Neuronal stem cell (in vitro differentiated cells): ENCODE measurements around the gene FAIM2.

ENCODE experiments used
- DNase-seq: peaks from one replicate; pipeline ENCODE4 v3.0.0-alpha.2; 2013; ENCODE audit warnings: low spot score
- H2AFZ ChIP-seq: one replicate; pipeline ENCODE4 v1.6.1; 2013; ENCODE audit warnings: mild to moderate bottlenecking, low read length, inconsistent platforms
- H2AK5ac ChIP-seq: 2 replicates; pipeline ENCODE4 v1.6.1; 2013; ENCODE audit warnings: low read depth, mild to moderate bottlenecking, inconsistent platforms, low read length, moderate library complexity, mixed read lengths
- H2BK120ac ChIP-seq: 2 replicates; pipeline ENCODE4 v1.6.1; 2013; ENCODE audit warnings: low read depth, mild to moderate bottlenecking, inconsistent platforms, low read length, moderate library complexity, mixed read lengths
- H2BK12ac ChIP-seq: one replicate; pipeline ENCODE4 v1.6.1; 2013; ENCODE audit warnings: low read length, inconsistent platforms
- H2BK15ac ChIP-seq: 2 replicates; pipeline ENCODE4 v1.6.1; 2013; ENCODE audit warnings: mild to moderate bottlenecking, low read length, inconsistent platforms, mixed read lengths
- H2BK5ac ChIP-seq: one replicate; pipeline ENCODE4 v1.6.1; 2013; ENCODE audit warnings: inconsistent platforms, mild to moderate bottlenecking, low read length, moderate library complexity
- H3K14ac ChIP-seq: one replicate; pipeline ENCODE4 v1.6.1; 2013; ENCODE audit warnings: low read length, inconsistent platforms
- H3K18ac ChIP-seq: 2 replicates; pipeline ENCODE4 v1.6.1; 2013; ENCODE audit warnings: low read length, inconsistent platforms
- H3K23ac ChIP-seq: 2 replicates; pipeline ENCODE4 v1.6.1; 2013; ENCODE audit warnings: low read depth, mild to moderate bottlenecking, mixed read lengths, low read length, inconsistent platforms; ENCODE audit not compliant: poor library complexity
- H3K27ac ChIP-seq: replicated peaks from 3 replicates; pipeline ENCODE4 v1.5.1; 2013; ENCODE audit warnings: low read length, inconsistent platforms
- H3K27me3 ChIP-seq, 3 experiments: 2 replicates each; pipeline ENCODE4 v1.6.1; 2013; ENCODE audit warnings: low read length in 3 of 3, mild to moderate bottlenecking in 2 of 3, inconsistent platforms in 1 of 3, low read depth in 1 of 3, mixed read lengths in 1 of 3, moderate library complexity in 1 of 3; ENCODE audit not compliant: control insufficient read depth in 3 of 3, insufficient read depth in 3 of 3
- H3K36me3 ChIP-seq, 2 donors: replicated peaks in 1 of 2; 2 replicates each; pipeline ENCODE4 v1.6.1; 2013; ENCODE audit warnings: low read length in 2 of 2; ENCODE audit not compliant: control insufficient read depth in 2 of 2, insufficient read depth in 2 of 2
- H3K4ac ChIP-seq: 2 replicates; pipeline ENCODE4 v1.6.1; 2013; ENCODE audit warnings: inconsistent platforms, mild to moderate bottlenecking, low read length, moderate library complexity
- H3K4me1 ChIP-seq, 2 donors: 1 replicate in 1 of 2; 2 replicates in 1 of 2; pipeline ENCODE4 v1.6.1; 2013; ENCODE audit warnings: low read length in 2 of 2, low read depth in 1 of 2; ENCODE audit not compliant: control insufficient read depth in 2 of 2, insufficient read depth in 1 of 2
- H3K4me2 ChIP-seq: one replicate; pipeline ENCODE4 v1.6.1; 2013; ENCODE audit warnings: mild to moderate bottlenecking, low read length, inconsistent platforms; ENCODE audit not compliant: insufficient read depth, poor library complexity, severe bottlenecking
- H3K4me3 ChIP-seq, 2 donors: 2 replicates each; pipeline ENCODE4 v1.5.1; 2013; ENCODE audit warnings: low read length in 2 of 2, mild to moderate bottlenecking in 2 of 2, inconsistent platforms in 1 of 2, moderate library complexity in 1 of 2
- H3K79me1 ChIP-seq: one replicate; pipeline ENCODE4 v1.6.1; 2013; ENCODE audit warnings: low read depth, mild to moderate bottlenecking, inconsistent platforms, low read length, moderate library complexity
- H3K9ac ChIP-seq: one replicate; pipeline ENCODE4 v1.6.1; 2013; ENCODE audit warnings: mild to moderate bottlenecking, low read depth, low read length, inconsistent platforms; ENCODE audit not compliant: poor library complexity
- H3K9me3 ChIP-seq, 2 donors: replicated peaks in 1 of 2; 2 replicates each; pipeline versions ENCODE3 to v1.6.1; 2013; ENCODE audit warnings: low read length in 2 of 2, mild to moderate bottlenecking in 2 of 2, inconsistent platforms in 1 of 2, low read depth in 1 of 2, mixed read lengths in 1 of 2, moderate library complexity in 1 of 2; ENCODE audit not compliant: control insufficient read depth in 2 of 2, insufficient read depth in 1 of 2
- H4K8ac ChIP-seq: one replicate; pipeline ENCODE4 v1.6.1; 2013; ENCODE audit warnings: low read depth, mild to moderate bottlenecking, inconsistent platforms, low read length, moderate library complexity
- H4K91ac ChIP-seq: one replicate; pipeline ENCODE4 v1.6.1; 2013; ENCODE audit warnings: low read length, low read depth, mild to moderate bottlenecking, inconsistent platforms; ENCODE audit not compliant: poor library complexity
- WGBS, 2 donors: extraction: QIAGEN DNeasy Blood & Tissue Kit; methylation state at CpG; one replicate each; pipeline ENCODE4 v1.1.7; 2013; ENCODE audit warnings: missing lambda C conversion rate in 2 of 2, mixed read lengths in 1 of 2; ENCODE audit not compliant: insufficient read length in 2 of 2, insufficient replicate concordance in 1 of 2; ENCODE audit errors: extremely low coverage in 2 of 2; 5-methylcytosine and 5-hydroxymethylcytosine counted together

The FAIM2 gene

DNA sequence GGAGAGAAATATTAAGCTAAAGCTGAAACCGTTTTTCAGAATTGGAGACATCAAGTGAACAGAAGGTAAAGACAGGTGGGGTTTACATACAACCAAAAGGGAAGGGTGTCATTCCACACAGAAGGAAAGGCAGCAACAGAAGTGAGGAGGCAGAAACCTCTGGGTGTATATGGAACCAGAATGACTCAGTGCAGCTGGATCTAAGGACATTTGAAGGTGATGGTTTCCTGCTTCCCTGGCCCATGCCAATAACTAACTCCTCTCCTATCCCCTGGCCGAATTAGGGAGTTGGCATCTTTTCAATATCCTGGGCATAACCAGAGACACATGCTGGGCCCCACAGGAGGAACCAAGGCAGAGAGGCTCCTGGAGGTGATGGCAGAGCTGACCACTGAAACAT lies 83.9 kb downstream of the FAIM2 start:
- no peak overlapping the region for H2AFZ ChIP-seq
- H3K9ac ChIP-seq = no peak overlapping the region
- peaks cover 5% of the 10 kb centered on the region for H3K79me1 ChIP-seq
- no peaks in the 10 kb centered on the region for H3K27me3 ChIP-seq
- H2BK12ac ChIP-seq = no peak overlapping the region
- H4K8ac ChIP-seq = no peak overlapping the region
- peaks cover 0 to 2% of the 10 kb centered on the region in 2 donors for H3K9me3 ChIP-seq
- WGBS, 2 donors = no CpG with 5 or more reads among the region's 2 CpGs
- H3K4me2 ChIP-seq = no peak overlapping the region
- no peak for DNase-seq
- peaks cover 7 to 8% of the 10 kb centered on the region in 2 donors for H3K4me1 ChIP-seq
- H3K4me3 ChIP-seq = no peak overlapping the region
- H2BK15ac ChIP-seq = no peak overlapping the region
- H3K23ac ChIP-seq = no peak overlapping the region
- H2BK120ac ChIP-seq = no peak overlapping the region
- no peak overlapping the region for H2AK5ac ChIP-seq
- no peak overlapping the region for H2BK5ac ChIP-seq
- H3K14ac ChIP-seq = no peak overlapping the region
- no peak overlapping the region for H3K27ac ChIP-seq
- H4K91ac ChIP-seq = no peak overlapping the region
- H3K36me3 ChIP-seq = peaks cover 0 to 40% of the 10 kb centered on the region in 2 donors
- no peak overlapping the region for H3K18ac ChIP-seq
- no peak overlapping the region for H3K4ac ChIP-seq

DNA sequence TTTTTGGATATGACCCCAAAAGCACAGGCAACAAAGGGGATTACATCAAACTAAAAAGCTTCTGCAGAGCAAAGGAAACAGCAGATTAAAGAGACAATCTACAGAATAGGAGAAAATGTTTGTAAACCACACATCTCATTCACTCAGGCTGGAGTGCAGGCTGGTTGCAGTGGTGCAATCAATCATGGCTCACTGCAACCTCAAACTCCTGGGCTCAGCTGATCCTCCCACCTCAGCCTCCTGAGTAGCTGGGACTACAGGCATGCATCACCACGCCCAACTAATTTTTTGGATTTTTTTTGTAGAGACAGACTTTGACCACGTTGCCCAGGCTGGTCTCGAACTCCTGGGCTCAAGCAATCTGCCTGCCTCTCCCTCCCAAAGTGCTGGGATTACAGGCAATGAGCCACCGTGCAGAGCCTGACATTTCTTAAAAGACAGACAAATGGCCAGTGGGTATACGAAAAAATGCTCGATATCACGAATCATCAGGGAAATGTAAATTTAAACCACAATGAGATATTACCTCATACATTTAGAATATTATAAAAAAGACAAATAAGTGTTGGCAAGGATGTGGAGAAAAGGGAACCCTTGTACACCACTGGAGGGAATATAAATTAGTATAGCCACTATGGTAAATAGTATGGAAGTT lies 85.3 kb downstream of the FAIM2 start:
- no CpG with 5 or more reads among the region's 7 CpGs for WGBS, 2 donors
- no peak overlapping the region for H3K4me2 ChIP-seq
- H4K91ac ChIP-seq = no peak overlapping the region

More for the DNA sequence above, 85.3 kb downstream of the FAIM2 start:
- Histone ChIP-seq H3K36me3 (peaks cover 0 to 40% of the 10 kb centered on the region in 2 donors), H2BK15ac (no peak overlapping the region), H3K4me1 (peaks cover 2 to 7% of the 10 kb centered on the region in 2 donors), H3K9me3 (peaks cover 0 to 2% of the 10 kb centered on the region in 2 donors), H3K18ac (no peak overlapping the region), H3K9ac (no peak overlapping the region), H3K14ac (no peak overlapping the region), H3K27me3 (no peaks in the 10 kb centered on the region), H3K27ac (no peak overlapping the region), H3K79me1 (peaks cover 5% of the 10 kb centered on the region), H3K4me3 (no peak overlapping the region), H4K8ac (no peak overlapping the region), H2BK5ac (no peak overlapping the region), H3K4ac (no peak overlapping the region), H2AFZ (no peak overlapping the region), H2BK120ac (no peak overlapping the region), H3K23ac (no peak overlapping the region), H2BK12ac (no peak overlapping the region), H2AK5ac (no peak overlapping the region)
- no peak for DNase-seq
